CD4-positive, alpha-beta T cell treated with Interleukin-17A for 4 hours (primary cell): ENCODE measurements around the gene FXR2.
A peak's percentile ranks its signal among the peaks of the same experiment; 100 is the strongest.
"Not testable (repeated sequence)": the region's sequence is repeated elsewhere in the genome, so short reads cannot be mapped to it uniquely, and the experiment has no call there.

ENCODE experiments used
- DNase-seq: peaks from one replicate; pipeline ENCODE4 v3.0.0-alpha.2; 2020; ENCODE audit warnings: mixed read lengths

FXR2 gene

DNA sequence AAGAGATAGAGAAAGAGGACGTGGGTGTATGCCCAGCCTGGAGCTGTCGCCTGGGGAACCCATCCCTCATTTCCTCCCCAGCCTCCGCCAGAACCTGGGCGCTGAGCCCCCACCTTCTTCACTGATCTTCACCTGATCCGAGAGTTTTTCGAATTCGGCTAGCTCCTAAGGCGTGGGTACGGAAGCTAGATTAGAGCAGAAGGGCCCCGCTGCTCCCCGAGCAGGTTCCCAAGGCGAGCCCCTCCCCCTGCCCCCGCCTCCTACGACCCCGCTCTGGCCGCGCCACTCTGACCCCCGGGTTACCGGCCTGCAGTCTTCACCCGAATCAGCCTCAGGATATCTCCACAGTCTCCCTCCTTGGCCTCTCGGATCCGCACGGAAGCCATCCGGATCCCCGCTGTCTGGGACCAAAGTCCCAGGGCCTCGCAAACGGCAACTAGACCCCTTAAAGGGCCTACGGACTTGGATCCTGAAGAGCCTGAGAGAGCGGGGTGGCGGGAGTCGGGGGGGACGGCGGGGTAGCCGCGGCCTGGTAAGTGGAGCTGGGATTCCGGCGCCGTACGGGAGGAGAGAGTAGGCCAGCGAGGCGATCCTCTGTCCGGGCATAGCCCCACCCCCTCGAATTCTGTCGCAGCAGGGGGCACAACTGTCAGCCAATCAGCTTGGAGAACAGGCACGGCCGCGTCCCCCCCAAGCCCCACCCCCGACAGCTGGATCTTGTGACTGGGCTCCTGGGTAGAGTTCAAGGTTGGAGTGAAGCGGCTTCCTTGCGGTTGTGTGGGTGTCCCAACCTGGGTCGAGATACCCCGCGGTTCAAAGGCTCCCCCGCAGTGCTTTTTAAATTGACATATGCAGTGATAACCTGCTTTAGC is 12.8 kb upstream of the FXR2 start, which contains the start of gene SAT2:
Gene SAT2 (minus strand): TSS at position 572 of the 872 bp plus-strand sequence. CDS start 186 bp downstream, at position 386.
- peak; percentile 93 for DNase-seq

DNA sequence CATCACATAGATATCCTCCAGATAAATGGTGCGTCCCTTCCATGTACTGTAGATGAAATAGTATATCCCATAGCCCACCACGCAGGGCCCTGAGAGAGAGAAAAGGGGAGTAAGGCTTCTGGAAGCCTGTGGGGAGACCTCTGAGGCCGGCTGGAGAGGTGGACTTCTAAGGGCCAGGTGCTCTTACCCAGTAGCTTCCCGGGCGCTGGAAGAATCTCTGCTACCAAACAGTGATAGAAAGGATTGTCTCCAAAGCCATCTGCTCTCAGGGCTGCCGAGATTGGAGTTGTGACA is 12.2 kb upstream of the FXR2 start:
- DNase-seq, result no peak

DNA sequence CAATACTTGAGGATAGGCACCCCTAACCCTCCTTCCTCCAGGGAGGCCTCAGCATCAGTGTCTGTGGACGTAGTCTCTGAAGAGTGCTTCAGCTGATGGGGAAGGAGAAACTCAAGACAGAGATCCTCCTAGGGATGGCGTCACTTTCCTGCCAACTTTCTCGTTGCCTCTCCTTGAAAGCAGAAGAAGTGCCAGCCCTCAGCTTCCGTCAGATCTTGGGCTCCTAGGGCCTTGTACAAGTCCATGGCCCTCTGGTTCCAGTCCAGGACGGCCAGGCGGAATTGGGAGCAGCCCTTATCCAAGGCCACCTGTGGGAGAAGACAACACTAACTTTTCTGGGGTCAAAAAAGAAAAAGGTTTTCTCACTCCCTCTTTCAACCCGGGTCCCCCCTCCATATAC is 11.6 kb upstream of the FXR2 start:
- DNase-seq, result no peak

DNA sequence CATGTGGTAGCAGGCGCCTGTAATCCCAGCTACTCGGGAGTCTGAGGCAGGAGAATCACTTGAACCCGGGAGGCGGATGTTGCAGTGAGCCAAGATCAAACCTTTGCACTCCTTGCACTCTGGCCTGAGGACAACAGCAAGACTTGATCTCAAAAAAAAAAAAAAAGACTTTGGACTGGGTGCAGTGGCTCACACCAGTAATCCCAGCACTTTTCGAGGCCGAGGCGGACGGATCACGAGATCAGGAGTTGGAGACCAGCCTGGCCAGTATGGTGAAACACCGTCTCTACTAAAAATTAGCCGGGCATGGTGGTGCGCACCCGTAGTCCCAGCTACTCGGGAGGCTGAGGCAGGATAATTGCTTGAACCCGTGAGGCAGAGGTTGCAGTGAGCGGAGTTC is 11.1 kb upstream of the FXR2 start:
- DNase-seq, result not testable (repeated sequence)

DNA sequence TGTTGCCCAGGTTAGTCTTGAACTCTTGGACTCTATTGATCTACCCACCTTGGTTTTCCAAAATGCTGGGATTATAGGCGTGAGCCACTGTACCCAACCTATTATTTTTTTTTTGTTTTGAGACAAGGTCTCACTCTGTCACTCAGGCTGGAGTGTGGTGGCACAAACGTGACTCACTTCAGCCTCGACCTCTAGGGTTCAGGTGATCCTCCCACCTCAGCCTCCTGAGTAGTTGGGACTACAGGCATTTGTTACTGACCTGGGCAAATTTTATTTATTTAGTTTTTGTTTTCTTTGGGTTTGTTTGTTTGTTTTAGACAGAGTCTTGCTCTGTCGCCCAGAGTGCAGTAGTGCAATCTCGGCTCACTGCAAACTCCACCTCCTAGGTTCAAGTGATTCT is 9.0 kb upstream of the FXR2 start:
- no peak for DNase-seq

DNA sequence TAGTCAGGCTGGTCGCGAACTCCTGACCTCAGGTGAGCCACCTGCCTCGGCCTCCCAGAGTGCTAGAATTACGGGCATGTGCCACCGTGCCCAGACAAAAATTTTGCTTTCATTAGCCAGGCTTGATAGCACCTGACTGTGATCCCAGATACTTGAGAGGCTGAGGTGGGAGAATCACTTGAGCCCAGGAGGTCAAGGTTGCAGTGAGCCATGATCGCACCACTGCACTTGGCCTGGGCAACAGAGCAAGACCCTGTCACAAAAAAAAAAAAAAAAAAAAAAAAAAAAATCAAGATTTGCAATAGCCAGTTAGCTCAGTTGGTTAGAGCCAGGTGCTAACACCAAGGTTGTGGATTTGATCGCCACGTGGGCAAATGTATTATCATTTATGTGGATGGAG is 6.1 kb upstream of the FXR2 start:
- DNase-seq, result no peak

DNA sequence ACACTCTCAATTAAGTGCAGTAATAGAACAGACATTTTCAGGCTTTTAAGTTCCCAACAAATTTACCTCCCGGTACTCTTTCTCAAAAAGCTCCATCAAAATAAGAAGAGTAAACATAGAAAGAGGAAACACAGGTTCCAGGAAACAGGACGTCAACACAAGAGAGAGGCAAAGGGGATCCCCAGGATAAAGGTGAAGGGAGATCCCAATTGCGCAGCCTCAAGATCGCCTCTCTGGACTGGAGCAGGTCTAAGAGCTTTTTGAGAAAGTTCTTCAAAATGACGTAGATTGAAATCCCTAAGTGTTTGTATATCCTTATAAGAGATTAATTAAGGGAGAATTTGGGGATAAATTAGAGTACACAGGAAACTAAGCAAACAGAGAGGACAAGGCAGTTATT is 3.9 kb upstream of the FXR2 start:
- DNase-seq, result no peak

DNA sequence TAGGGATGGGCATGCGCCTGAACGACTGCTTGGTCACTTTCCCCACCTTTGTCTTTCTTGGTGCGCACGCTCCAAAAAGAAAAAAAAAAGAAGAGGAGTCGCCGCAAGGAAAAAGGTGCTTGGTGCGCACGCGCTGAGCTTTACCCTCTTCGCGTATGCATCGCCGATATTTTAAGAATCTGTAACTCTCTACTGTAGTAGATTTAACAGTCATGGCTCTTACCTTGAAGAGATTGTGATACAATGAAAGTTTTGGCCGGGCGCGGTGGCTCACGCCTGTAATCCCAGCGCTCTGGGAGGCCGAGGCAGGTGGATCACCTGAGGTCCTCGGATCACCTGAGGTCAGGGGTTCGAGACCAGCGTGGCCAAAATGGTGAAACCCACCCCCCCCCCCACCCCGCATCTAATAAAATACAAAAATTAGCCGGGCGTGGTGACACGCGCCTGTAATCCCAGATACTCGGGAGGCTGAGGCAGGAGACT is 609 bp upstream of the FXR2 start:
- DNase-seq, result no peak

DNA sequence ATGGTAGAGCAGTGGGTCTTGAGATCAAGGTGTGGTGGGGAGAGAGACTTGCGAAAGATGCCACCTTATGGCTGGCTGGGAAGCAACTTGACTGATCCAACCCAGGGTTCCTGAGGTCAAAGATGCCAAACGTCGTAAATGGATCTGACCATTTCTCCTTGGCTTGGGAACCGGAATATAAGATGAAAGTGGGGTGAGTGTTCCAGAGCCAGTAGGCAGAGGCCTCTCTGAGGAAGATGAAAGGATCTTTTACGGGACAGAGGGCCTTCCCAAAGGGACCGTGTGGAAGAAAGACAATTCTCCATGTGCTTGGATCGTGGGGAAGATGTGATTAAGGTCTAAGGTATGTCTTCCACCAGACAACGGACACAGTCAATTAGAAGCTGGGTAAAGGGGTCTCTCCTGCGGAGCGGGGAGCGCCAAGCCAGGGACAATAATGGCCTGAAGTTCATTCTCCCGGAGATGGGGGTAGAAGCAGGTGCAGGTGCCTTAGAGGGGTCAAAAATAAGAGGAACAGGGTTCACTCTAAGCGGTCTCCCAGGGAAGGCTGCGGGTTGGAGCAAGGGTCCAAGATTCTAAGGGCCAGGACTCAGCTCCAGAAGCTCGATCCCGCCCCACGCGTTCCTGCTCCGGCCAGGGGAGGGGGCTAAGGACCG is 800 bp downstream of the FXR2 start:
- no peak for DNase-seq

DNA sequence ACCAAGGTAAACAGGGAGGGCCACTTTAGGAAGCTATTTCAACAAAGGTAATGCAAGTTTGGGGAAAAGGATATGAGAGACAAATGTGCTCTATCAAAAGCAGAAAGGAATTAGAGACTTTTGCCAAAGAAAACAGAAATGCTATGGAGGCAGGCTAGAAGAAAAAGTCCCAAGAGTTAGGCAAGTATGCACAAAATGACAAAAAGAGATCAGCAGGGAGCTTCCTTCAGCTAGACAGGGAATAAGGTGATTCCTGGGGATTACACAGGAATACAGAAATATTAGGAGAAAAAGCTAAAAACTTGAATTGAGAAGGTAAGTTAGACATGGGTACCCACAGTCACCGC is 2.4 kb downstream of the FXR2 start:
- no peak for DNase-seq

DNA sequence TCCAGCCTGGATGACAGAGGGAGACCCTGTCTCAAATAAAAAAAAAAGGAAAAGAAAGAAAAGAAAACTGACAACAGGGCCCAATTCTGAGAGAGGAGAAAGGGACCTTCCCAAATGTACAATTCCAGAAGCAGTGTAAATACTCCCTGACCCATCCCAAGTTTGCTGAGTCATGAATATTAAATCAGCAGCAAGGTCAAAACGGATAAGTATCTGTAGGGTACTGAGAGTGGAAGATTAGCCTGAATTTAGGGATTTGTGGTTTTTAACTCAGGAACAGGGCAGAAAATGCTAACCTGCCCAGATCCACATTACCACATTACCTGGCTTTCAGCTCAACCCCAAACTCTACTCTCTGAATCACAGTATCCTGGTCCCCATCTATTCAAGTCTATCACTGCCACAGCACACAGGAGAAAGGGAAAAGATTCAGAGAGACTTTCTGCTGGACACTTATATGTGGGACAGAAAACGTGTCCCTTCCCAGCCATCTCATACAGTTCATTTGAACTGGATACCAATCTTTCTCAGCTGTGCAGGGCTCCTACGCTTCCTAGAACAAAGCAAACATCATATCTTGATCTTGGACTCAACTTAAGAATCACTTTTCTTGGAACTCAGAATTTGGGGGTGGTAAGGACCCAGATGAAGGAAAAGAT is 2.9 kb downstream of the FXR2 start:
- no peak for DNase-seq

DNA sequence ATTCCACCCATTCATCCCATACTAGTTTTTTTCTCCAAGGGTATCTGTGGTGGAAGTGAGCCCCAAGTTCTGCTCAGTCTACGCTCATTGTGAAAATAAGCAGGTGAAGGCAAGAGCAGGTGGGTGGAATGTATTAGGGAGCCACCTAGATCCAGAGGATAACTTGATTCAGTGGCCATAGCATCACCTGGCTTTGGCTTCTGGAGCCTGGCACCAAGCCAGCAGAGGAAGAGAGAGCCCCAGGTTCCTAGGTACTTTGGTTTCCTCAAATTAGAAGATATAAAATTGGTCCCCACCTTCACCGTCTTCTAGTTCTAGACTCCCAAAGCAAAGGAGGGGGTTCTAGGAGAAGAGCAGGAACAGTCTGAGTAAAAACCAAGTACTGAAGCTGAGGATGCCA is 4.1 kb downstream of the FXR2 start:
- DNase-seq, result no peak

DNA sequence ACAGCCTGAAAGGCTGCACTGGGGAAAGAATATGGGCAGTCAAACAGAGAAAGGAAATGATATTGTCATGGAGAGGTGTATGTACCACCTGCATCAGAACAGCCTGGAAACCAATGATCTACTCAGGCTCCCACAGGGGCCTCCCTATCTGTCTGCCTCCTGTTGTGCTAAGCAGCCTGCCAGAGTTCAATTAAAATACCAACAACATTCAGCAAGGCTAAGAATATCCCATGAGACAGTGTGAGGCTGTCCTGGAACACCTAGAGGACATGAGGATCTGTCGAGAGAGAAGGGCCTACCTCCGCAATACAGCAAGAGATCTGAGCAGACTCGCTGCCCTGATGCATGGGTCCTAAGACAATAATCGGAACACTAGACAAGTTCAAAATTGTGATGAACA is 8.4 kb downstream of the FXR2 start:
- no peak for DNase-seq

DNA sequence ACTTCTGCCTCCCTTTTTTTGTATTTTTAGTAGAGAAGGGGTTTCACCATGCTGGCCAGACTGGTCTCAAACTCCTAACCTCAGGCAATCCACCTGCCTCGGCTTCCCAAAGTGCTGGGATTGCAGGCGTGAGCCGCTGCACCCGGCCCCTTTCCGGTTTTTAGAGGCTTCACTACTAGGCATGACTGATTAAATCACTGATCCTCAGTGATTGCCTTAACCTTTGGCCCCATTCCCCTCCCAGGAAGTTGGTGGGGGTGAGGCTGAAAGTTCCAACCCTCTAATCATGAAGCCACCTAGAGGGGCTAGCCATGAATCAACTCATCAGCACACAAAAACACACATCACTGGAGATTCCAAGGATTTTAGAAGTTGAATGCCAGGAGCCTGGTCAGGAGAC is 17.1 kb downstream of the FXR2 start:
- not testable (repeated sequence) for DNase-seq

DNA sequence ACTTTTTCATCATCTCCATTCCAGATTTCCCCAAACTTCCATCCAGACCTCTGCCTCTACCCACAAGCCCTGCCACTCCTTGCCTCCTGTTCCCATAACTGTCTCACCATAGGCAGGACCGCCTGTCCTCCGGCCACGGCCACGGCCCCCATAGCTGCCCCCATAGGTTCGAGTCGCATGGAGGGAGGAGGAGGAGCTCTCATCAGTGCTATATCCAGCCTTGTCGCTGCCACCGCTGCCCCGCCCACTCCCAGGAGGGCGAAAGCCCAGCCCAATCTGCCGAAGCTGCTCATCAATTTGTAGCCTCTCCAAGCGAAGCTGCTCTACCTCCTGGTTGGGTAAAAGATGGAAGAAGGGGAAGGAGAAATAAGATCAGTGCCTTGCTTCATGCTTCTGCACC is 21.4 kb downstream of the FXR2 start:
- DNase-seq, result no peak

DNA sequence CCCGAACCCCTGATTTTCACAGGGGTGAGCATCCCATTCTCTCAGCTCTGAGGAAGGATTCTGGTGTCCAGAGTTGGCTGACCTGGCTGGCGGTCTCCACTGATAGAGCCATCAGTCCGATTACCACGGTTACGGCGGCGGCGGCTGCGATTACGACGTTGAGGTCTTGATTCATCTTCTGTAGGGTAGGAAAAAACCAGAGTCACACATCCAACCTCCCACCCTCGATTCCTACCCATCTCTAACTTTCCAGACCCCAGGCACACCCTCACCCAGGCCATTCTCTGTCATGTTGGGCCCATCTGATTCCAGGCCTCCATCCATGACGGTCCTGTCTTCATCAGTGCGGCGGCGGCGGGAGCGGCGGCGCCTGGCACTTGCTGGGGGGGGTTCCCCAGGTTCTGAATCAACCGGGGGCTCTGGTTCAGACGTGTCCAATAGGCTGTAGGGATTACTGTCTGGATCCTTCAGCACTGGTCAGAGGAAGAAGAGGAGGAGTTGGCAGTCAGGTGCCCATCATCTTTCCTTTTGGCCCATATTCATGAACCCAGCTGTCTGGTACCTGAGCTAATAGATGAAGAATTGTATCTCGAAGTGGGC is 22.2 kb downstream of the FXR2 start:
- DNase-seq, result no peak

DNA sequence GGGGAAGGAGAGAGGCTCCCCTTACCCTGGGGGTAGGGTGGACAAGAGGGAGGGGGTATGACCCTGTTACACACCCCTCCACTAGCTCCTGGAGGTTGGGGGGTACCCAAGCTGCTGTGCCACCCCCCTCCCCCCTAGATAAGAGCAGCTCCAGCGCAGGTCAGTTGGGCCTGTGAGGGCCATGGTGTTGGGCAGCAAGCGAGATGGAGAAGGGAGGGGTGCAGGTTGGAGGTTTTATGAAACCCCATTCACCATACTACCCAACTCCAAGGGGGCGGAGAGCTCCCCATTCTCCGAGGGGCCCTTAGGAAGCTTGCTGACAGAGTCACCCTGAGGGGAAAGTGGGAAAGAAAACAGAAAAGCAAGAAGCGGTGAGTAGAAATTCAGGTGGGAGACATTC is 23.1 kb downstream of the FXR2 start:
- no peak for DNase-seq

DNA sequence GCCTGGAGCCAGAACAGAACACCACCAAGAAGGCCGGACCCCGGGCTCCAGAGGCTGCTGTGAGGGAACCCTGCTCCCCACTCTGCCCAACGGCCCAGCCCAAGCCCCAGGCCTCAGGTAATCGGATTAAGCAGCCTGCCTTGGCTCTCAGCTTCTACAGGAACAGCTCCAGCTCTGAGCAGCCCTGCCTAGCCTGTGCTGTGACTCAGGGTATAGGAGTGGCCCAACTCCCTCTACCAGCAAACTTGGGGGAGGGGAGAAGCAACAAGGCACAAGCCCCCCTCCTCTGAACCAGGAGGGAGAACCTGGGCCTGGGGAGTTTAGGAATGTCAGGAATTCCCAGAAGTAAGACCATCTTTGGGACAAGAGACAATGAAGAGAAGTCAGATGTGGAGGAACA is 24.0 kb downstream of the FXR2 start:
- DNase-seq, result no peak

DNA sequence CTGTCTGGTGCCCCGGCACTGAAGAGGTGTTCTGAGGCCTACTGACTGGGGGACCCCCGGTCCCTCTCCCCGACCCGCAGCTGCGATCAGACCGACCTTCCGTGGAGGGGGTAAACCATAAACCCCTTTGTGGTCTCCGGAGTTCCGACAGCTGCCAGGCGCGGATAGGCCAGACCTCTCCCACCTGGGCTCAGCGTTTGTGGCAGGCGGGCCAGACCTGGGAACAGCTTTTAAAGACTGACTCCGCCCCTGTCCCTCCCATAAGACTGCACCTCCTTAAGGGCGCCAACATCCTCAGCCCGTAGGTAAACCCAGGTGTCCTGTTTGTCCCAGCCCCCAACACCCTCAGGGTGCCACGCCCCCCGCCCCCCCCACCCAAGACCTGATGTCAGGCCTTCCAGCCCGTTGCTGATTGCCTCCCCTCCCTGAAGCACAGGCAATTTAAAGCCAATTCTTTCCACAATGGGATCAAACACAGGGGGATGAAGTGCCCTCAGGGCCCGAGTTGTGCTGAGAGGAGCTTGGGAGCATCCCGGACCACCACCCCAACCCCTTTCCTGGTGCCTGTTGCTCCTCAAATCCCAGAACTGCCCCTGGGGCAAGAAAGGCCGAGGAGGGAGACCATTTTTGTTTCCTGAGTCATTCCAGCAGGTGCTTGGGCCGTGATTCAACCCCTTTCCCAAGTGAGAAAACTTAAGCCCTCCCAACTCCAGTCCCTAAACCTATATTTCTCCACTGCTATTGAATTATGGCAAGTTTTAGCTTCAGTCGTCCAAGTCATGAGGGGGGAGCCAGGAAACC is 24.6 kb downstream of the FXR2 start, which contains the start of gene SOX15:
Gene SOX15 (minus strand): TSS at position 204 of the 801 bp plus-strand sequence. CDS start 418 bp downstream, outside the sequence.
- no peak for DNase-seq

DNA sequence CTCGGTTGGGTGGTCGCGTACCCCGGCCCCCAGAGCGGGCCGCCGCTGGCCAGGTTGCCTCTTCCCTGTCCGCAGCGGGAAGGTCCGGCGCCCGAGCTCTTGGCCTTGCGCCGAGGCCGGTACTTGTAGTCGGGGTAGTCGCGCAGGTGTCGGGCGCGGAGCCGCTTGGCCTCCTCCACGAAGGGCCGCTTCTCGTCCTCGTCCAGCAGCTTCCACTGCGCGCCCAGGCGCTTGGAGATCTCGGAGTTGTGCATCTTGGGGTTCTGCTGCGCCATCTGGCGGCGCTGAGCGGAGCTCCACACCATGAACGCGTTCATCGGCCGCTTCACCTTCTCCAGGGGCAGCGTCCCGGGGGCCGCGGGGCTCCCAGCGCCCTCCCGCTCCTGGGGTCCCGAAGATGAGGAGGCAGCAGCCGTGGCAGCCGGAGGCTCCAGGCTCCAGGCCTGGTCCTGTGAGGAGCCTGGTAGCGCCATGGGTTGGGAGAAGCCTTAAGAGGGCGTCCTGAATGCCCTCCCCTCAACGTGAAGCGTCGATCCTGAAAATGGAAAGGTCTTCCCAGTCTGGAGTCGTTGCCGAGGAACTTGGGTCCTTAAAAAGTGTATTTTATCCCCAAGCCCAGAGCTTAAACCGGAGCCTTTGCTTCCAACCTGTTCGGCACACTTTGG is 25.4 kb downstream of the FXR2 start:
- peak; percentile 79 for DNase-seq

DNA sequence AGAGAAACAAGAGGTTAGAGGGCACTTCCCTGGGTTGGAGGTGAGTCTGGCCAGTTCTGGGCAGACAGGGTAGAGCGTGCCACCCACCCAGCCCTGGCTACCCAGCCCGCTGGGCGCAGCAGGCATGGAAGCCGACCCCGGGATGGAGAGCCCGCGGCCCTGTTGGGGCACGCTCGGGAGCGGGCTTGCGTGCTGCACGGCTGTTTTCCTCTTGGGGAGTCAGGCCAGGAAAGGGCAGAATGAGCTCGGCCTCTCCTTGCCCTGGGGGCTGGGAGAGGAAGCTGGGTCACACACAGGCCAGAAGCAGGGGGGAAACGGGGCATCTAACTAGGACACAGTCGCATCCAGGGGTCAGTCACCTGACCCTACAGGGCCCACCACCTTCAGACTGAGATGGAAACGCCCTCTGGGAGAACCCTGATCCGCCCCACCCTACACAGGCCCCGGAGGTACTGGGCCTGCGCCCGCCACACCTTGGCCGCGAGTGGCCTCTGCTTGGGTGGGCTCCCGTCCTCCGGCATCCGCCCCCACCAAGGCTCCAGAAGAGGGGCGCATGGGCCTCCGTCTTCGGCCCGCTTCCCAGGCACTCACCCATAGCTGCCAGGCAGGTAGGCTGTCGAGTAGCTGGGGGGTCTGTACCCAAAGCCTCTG is 26.0 kb downstream of the FXR2 start:
- no peak for DNase-seq
